NT2/D1 (cell line): ENCODE data around the gene TPPP2.

Experiments
- DNase-seq: peaks from one replicate; pipeline ENCODE4 v3.0.0-alpha.2; 2011; ENCODE audit warnings: low read depth, low spot score
- H3K27me3 ChIP-seq: 2 replicates; pipeline ENCODE4 v1.6.0; 2011; ENCODE audit warnings: mild to moderate bottlenecking; ENCODE audit not compliant: insufficient read length, insufficient read depth
- H3K36me3 ChIP-seq: 2 replicates; pipeline ENCODE4 v1.6.1; 2011; ENCODE audit warnings: mild to moderate bottlenecking, low read length, mixed read lengths; ENCODE audit not compliant: insufficient read depth, insufficient read length
- H3K4me1 ChIP-seq: 2 replicates; pipeline ENCODE4 v1.5.1; 2011; ENCODE audit not compliant: insufficient read depth, insufficient read length
- H3K4me3 ChIP-seq: 2 replicates; pipeline ENCODE4 v1.5.1; 2011; ENCODE audit warnings: low read depth; ENCODE audit not compliant: insufficient read length
- H3K9ac ChIP-seq: 2 replicates; pipeline ENCODE4 v1.6.0; 2011; ENCODE audit warnings: low read depth; ENCODE audit not compliant: insufficient read length
- H3K9me3 ChIP-seq: 2 replicates; pipeline ENCODE4 v1.5.1; 2011; ENCODE audit warnings: mild to moderate bottlenecking, low read length; ENCODE audit not compliant: insufficient read depth
- SUZ12 ChIP-seq: IDR thresholded peaks from 2 replicates; pipeline ENCODE4 v1.6.1; 2011; ENCODE audit not compliant: insufficient read length, insufficient read depth; ENCODE audit errors: extremely low read depth
- YY1 ChIP-seq: IDR thresholded peaks from 2 replicates; pipeline ENCODE4 v1.6.1; 2011; ENCODE audit not compliant: insufficient read length, insufficient read depth
- ZNF274 ChIP-seq: IDR thresholded peaks from 2 replicates; pipeline ENCODE4 v1.6.1; 2011; ENCODE audit warnings: mild to moderate bottlenecking, low read depth, low read length

The TPPP2 gene

DNA sequence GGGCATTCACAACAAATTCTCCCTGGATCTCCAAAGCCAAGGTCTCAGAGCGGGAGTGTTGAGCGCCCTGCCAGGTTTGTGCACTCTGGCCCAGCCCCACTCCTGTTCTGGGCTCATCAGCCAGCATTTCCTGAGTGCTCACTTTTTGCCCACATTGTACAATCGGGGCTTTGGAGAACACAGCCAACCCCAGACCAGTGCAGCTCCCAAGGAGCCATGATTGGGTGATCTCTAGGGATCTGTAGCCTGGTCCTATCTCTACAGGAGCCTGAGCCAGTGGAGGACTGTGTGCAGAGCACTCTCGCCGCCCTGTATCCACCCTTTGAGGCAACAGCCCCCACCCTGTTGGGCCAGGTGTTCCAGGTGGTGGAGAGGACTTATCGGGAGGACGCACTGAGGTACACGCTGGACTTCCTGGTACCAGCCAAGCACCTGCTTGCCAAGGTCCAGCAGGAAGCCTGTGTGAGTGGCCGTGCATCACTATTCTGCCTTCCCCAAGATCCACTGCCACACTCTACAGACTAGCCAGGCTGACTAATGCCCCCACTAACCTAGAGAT is 42.8 kb downstream of the TPPP2 start:
- TF ChIP-seq SUZ12 (no peak), ZNF274 (no peak), YY1 (no peak)
- Histone ChIP-seq H3K36me3 (peaks cover 54% of the 10 kb centered on the region), H3K9me3 (no peaks in the 10 kb centered on the region), H3K4me3 (no peak overlapping the region), H3K4me1 (peaks cover 3% of the 10 kb centered on the region), H3K27me3 (no peaks in the 10 kb centered on the region), H3K9ac (peak overlapping the region; percentile 17)
- DNase-seq, result no peak

DNA sequence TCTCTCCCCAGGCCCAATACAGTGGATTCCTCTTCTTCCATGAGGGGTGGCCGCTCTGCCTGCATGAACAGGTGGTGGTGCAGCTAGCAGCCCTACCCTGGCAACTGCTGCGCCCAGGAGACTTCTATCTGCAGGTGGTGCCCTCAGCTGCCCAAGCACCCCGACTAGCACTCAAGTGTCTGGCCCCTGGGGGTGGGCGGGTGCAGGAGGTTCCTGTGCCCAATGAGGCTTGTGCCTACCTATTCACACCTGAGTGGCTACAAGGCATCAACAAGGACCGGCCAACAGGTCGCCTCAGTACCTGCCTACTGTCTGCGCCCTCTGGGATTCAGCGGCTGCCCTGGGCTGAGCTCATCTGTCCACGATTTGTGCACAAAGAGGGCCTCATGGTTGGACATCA is 43.9 kb downstream of the TPPP2 start:
- Histone ChIP-seq H3K9ac (no peak overlapping the region), H3K36me3 (peaks cover 64% of the 10 kb centered on the region), H3K4me1 (peaks cover 3% of the 10 kb centered on the region), H3K9me3 (no peaks in the 10 kb centered on the region), H3K4me3 (no peak overlapping the region), H3K27me3 (no peaks in the 10 kb centered on the region)
- TF ChIP-seq YY1, result no peak
- TF ChIP-seq SUZ12, result no peak
- TF ChIP-seq ZNF274, result no peak
- no peak for DNase-seq

DNA sequence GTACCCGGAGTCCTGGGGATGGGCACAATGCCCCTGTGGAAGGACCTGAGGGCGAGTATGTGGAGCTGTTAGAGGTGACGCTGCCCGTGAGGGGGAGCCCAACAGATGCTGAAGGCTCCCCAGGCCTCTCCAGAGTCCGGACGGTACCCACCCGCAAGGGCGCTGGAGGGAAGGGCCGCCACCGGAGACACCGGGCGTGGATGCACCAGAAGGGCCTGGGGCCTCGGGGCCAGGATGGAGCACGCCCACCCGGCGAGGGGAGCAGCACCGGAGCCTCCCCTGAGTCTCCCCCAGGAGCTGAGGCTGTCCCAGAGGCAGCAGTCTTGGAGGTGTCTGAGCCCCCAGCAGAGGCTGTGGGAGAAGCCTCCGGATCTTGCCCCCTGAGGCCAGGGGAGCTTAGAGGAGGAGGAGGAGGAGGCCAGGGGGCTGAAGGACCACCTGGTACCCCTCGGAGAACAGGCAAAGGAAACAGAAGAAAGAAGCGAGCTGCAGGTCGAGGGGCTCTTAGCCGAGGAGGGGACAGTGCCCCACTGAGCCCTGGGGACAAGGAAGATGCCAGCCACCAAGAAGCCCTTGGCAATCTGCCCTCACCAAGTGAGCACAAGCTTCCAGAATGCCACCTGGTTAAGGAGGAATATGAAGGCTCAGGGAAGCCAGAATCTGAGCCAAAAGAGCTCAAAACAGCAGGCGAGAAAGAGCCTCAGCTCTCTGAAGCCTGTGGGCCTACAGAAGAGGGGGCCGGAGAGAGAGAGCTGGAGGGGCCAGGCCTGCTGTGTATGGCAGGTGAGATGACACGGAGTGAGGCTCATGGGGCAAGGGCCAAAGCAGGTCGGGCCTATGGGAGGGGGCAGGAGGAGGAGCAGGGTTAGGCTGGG is 44.6 kb downstream of the TPPP2 start:
- no peaks in the 10 kb centered on the region for H3K27me3 ChIP-seq
- peaks cover 3% of the 10 kb centered on the region for H3K4me1 ChIP-seq
- H3K9me3 ChIP-seq, result no peaks in the 10 kb centered on the region
- no peak overlapping the region for H3K4me3 ChIP-seq
- TF ChIP-seq YY1 (no peak), ZNF274 (no peak), SUZ12 (no peak)
- DNase-seq, result no peak
- H3K36me3 ChIP-seq, result peaks cover 71% of the 10 kb centered on the region
- H3K9ac ChIP-seq, result no peak overlapping the region

DNA sequence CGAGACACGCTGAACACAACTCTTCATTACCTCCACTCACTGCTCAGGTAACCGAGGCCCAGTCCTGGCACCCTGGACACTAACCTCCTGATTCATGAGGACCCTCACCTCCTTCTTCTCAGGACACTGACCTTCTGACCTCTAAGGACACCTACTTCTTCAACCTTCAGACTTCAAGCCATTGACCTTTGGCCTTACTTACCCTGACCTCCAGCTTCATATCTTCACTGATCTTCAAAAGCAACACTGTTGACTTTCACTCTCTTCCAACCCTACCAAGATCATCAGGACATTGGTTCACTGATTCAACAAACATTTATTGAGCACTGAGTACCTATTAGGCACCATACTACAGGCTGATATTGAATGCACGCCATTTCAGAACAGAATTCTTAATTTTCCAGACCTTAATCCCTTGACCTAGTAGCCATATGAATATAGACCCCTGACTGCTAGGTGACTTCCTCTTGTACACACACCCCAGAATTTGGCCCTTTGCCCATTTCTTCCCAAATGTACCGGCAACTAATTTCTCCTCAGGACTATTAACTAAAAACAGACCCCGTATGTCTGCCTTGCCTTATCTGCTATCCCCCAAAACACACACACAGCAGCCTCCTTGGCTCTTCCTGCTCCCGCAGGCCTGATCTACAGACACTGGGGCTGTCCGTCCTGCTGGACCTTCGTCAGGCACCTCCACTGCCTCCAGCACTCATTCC is 45.9 kb downstream of the TPPP2 start:
- H3K27me3 ChIP-seq, result no peaks in the 10 kb centered on the region
- H3K36me3 ChIP-seq, result peaks cover 84% of the 10 kb centered on the region
- no peak for DNase-seq
- H3K9ac ChIP-seq, result no peak overlapping the region
- H3K4me1 ChIP-seq, result peaks cover 3% of the 10 kb centered on the region
- no peak for TF ChIP-seq ZNF274
- no peak for TF ChIP-seq SUZ12
- TF ChIP-seq YY1, result no peak
- no peak overlapping the region for H3K4me3 ChIP-seq
- H3K9me3 ChIP-seq, result no peaks in the 10 kb centered on the region

DNA sequence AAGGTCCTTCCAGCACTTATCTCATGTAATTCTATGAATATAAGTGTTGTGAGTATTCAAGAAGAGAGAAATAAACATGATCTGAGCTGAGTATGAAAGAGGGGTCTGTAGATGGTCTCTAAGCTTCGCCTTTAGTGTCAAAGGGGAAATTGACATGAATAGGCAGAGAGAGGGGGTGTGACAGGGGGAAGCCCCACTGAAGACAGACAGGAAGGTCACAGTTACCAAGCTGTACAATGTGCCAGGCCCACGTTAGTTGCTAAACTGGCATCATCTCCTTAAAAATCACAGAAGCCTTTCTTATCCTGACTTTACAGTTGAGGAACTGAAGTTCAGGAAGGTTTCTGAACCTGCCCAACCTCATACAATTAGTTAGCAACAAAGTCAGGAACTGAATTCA is 47.7 kb downstream of the TPPP2 start:
- no peaks in the 10 kb centered on the region for H3K27me3 ChIP-seq
- peaks cover 100% of the 10 kb centered on the region for H3K36me3 ChIP-seq
- no peaks in the 10 kb centered on the region for H3K4me1 ChIP-seq
- DNase-seq, result no peak
- no peak overlapping the region for H3K9ac ChIP-seq
- no peaks in the 10 kb centered on the region for H3K9me3 ChIP-seq
- no peak overlapping the region for H3K4me3 ChIP-seq
- TF ChIP-seq ZNF274 (no peak), YY1 (no peak), SUZ12 (no peak)

DNA sequence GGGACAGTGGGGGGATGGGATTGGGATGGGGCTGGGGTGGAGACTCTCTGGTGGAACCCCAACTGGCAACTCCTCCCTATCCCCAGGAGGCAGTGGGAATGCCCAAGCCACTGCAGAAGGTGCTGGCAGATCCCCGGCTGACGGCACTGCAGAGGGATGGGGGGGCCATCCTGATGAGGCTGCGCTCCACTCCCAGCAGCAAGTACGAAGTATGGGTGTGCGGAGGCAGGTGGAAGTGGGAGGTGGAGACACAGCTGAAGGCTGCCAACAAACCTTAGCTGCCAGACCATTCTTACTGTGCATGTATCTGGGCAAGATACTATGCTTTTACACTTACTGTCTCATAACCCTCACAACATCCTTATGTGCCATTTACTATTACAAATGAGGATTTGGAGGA is 48.3 kb downstream of the TPPP2 start:
- Histone ChIP-seq H3K9me3 (no peaks in the 10 kb centered on the region), H3K9ac (no peak overlapping the region), H3K4me1 (no peaks in the 10 kb centered on the region), H3K36me3 (peaks cover 99% of the 10 kb centered on the region), H3K4me3 (no peak overlapping the region), H3K27me3 (no peaks in the 10 kb centered on the region)
- TF ChIP-seq SUZ12 (no peak), ZNF274 (no peak), YY1 (no peak)
- no peak for DNase-seq

DNA sequence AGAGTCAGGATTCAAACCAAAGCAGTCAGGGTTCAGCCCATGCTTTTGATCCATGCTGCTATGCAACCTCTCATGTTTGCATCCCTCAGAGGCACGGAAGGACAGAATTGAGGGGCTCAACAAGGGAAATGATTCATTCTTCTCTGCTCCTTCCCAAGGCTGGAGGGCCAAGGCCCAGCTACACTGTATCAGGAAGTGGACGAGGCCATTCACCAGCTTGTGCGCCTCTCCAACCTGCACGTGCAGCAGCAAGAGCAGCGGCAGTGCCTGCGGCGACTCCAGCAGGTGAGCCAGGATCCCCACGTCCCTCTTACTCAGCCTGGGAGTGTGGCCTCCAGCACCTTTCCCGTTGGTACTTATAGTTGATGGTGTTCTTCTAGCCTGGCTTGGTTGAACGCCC is 48.7 kb downstream of the TPPP2 start:
- DNase-seq, result no peak
- no peaks in the 10 kb centered on the region for H3K9me3 ChIP-seq
- no peaks in the 10 kb centered on the region for H3K27me3 ChIP-seq
- H3K9ac ChIP-seq, result no peak overlapping the region
- peaks cover 99% of the 10 kb centered on the region for H3K36me3 ChIP-seq
- H3K4me3 ChIP-seq, result no peak overlapping the region
- TF ChIP-seq YY1, result no peak
- no peaks in the 10 kb centered on the region for H3K4me1 ChIP-seq
